HL-60/S4 treated with retinoic acid at 250 ng/mL for 4 days and 3 days (cell line): ENCODE data around the gene EIF3A.
"Not testable (repeated sequence)": the region's sequence is repeated elsewhere in the genome, so short reads cannot be mapped to it uniquely, and the experiment has no call there.

Experiments used
- in situ Hi-C: fragments of 300-500 bp; cut with MboI; formaldehyde crosslinking; loops from 2 replicates; pipeline ENCODE4 v1.7.0; 2022; ENCODE audit warnings: low sequenced_read_pairs

EIF3A gene

GRCh38 chr10:119059557-119059956 lies 21.1 kb downstream of the EIF3A start:
- in situ Hi-C loops, result no loop called here

GRCh38 chr10:119058010-119058409 lies 22.6 kb downstream of the EIF3A start:
- in situ Hi-C loops, result no loop called here

DNA sequence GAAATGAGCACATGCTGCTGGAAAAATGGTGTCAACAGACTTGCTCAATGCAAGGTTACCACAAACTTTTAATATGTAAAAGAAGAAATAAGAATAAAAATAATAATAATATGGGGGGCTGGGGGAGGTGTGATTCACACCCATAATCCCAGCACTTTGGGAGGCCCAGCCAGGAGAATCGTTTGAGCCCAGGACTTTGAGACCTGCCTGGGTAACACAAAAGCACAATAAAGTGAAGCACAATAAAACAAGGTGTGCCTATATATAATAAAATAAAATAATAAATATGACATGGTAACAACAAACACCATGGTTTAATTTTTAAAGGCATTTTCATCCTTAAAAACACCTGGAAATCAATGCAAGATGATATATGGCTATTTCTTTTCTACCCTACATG lies 25.1 kb downstream of the EIF3A start:
- in situ Hi-C loops, result no loop called here

GRCh38 chr10:119051775-119052174 lies 28.8 kb downstream of the EIF3A start:
- in situ Hi-C loops, result no loop called here

DNA sequence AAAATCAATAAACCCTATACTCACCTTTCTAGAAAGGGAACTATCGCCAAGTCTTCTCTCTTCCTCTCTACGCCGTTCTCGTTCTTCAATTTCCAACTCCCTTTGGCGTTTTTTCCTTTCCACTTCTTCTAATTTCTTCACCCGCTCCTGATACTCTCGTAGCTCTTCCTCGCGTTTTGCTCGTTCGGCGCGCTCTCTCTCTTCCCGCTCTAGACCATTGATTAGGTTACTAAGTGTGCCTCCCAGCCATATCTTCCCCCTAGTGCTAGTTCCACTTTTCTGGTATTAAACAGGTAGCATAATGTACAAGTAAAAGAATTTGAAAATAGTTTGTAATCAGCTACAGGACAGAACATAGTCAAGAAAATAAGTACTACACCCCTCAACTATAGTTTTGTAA lies 30.8 kb downstream of the EIF3A start:
- in situ Hi-C loops, result no loop called here

DNA sequence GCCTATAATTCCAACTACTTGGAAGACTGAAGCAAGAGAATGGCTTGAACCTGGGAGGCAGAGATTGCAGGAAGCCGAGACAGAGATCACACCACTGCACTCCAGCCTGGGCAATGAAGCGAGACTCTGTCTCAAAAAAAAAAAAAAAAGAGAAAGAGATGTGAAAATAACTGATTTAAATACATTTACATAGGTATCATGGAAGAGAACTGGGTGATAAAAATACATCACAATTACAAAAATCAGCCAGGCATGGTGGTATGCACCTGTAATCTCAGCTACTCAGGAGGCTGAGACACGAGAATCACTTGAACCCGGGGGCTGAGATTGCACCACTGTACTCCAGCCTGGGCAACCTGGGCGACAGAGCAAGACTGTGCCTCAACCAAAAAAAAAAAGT lies 31.3 kb downstream of the EIF3A start:
- in situ Hi-C loops, result no loop called here

GRCh38 chr10:119045561-119045960 lies 35.1 kb downstream of the EIF3A start:
- in situ Hi-C loops, result no loop called here

GRCh38 chr10:119042169-119042568 lies 38.4 kb downstream of the EIF3A start:
- in situ Hi-C loops, result no loop called here

- in situ Hi-C loops, result no loop called here
These were observed 39.3 kb downstream of the EIF3A start for GRCh38 chr10:119041326-119041725.

- in situ Hi-C loops, result no loop called here
These were observed 41.5 kb downstream of the EIF3A start for GRCh38 chr10:119039161-119039560.

DNA sequence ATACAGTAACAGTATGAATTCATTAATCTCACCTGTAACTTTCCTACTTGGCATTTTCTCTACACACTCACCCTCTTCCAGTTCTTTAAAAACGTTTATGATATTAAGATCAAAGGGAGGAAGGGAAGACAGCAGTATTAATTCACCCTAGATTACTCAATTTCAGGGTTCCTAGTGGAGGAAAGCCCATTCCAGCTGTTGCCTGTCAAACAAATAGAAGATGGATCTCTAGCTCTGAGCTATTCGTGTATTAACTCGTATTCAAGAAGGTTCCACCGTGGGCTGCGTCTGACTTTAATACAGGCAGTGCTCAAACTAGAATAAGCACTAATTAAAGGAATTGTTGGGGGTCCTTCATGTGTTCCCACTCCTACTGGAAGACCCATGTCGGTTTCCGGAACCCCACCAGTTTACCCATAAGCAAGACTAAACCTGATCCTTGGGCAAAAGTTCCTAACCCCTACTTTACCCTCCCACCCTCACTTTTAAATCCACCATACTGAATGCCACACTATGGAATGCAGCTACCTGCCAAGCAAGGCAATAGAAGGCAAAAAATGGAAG lies 49.0 kb downstream of the EIF3A start:
- in situ Hi-C loops, result no loop called here

GRCh38 chr10:119030421-119031250 lies 50.0 kb downstream of the EIF3A start:
- in situ Hi-C loops, result no loop called here

DNA sequence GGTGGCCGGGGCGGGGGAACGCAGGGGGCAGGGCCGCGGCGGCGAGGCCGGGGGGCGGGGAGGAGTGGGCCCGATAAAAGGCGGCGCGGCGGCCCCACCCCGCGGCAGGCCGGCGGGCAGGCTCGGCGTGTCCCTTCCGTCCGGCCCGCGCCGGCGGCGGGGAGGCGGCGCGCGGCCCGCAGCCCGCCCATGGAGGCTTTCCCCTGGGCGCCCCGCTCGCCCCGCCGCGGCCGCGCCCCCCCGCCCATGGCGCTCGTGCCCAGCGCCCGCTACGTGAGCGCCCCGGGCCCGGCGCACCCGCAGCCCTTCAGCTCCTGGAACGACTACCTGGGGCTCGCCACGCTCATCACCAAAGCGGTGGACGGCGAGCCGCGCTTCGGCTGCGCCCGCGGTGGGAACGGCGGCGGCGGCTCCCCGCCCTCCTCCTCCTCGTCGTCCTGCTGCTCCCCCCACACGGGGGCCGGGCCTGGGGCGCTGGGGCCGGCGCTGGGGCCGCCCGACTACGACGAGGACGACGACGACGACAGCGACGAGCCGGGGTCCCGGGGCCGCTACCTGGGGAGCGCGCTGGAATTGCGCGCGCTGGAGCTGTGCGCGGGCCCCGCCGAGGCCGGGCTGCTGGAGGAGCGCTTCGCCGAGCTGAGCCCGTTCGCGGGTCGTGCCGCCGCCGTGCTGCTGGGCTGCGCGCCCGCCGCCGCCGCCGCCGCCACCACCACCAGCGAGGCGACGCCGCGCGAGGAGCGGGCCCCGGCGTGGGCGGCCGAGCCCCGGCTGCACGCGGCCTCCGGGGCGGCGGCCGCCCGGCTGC lies 50.8 kb downstream of the EIF3A start, which contains the start of gene NANOS1:
Gene NANOS1, plus strand, starts transcription at position 102 of the 808 bp plus-strand sequence. Its CDS starts 88 bp downstream, at position 190.
- in situ Hi-C loops, result no loop called here

GRCh38 chr10:119028900-119029612 lies 51.6 kb downstream of the EIF3A start:
- in situ Hi-C loops, result no loop called here

DNA sequence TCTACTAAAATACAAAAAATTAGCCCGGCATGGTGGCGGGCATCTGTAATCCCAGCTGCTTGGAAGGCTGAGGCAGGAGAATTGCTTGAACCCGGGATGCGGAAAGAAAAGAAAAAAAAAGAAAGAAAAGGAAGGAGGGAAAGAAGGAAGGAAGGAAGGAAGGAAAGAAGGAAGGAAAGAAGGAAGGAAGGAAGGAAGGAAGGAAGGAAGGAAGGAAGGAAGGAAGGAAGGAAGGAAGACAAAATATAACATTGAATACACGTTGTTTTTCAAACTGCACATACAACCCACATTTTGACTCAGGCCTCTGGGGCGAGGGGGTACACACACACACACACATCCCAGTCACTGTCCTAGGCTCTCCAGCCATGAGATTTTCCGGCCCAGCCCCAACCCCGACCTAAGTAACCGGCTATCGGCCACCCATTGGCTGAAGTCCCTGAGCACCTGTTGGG lies 52.1 kb downstream of the EIF3A start:
- in situ Hi-C loops, result not testable (repeated sequence)

DNA sequence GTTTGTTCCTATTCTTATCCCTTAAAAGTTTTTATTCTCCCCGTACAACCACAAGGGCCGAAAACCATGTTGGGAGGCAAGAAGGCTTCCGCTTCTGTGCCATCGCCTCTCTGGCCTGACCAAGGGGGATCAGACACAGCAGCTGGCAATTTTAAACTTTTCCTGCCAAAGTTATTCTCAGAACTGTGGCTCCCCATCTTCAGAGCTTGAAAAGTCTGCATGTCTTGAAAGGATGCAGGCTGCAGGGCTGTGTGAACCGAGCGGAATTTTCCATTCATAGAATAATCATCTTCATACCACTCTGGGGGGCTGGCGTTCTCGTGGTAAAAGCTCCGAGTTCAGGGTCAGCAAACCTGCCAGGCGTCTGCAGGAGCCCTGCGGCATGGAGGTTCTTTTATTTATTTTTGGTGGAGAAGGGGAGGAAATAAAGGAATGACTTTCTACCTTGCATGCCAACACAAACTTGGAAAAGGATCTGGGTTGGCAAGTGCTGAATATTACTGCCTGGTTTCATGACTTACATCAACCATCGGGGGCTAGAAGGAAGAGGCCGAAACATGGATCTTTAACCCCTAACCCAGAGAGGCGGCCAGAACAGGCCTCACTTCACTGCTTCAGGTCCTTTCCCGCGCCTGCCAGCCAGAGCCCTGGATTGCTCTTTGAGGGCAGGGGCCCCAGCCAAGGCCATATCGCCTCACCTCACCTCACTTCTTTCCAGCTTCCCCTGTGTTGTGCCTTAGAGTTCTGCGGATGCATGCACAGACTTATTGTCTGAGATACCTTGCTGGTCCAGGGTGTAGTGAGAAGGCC lies 54.1 kb downstream of the EIF3A start:
- in situ Hi-C loops, result no loop called here

DNA sequence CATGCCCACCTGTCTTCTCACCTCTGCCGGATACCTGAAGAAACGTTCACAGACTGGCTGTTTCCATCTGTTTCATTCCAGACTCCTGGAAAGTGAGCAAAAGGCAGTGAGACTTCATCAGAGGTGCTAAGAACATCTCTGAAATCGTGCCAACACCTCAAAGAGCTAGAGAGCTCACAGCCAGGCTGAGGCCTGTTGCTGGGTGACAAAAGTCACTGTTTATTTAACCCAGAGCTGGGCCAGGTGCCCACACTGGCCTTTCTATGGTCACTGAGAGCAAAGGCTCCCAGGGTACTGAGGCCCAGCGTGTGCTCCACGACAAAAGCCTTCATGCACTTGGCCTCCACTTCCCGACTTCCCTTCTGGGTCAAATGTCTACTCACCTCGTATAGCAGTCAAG lies 54.8 kb downstream of the EIF3A start:
- in situ Hi-C loops, result no loop called here

- in situ Hi-C loops, result no loop called here
These were observed 55.3 kb downstream of the EIF3A start for GRCh38 chr10:119025336-119025735.

DNA sequence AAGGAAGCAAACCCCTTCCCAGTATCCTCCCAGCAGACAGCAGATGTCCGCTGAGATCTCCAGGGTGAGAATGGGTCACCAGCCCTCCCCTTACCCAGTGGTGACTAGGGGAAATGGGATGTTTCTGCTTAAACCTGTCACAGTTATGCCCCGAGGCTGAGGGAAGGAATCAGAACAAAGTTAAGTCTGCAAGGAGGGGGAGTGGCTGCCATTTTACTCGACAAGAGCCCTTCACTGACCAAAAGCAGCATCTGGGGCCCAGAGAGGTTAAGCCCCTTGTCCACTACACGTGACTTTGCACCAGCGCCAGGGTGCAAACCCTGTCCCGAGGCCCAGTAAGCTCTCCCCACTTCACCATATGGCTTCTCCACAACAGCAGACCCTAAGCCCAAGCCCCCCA lies 55.7 kb downstream of the EIF3A start:
- in situ Hi-C loops, result no loop called here

- in situ Hi-C loops, result no loop called here
These were observed 57.1 kb downstream of the EIF3A start for GRCh38 chr10:119023553-119023868.
